Cardiac muscle cell (in vitro differentiated cells and primary cell): ENCODE results near the gene PNMA8A. TPM values are rescaled to one million over a fixed set of nuclear protein-coding genes. Genes with fewer than 3 reads are reported as not detected.

Experiments
- DNase-seq, 2 donors: peaks; one replicate each; pipeline versions ENCODE4 v3.0.0 to v3.0.0-alpha.2; 2010 to 2017; ENCODE audit warnings: low read depth in 1 of 2, low spot score in 1 of 2
- H3K27ac ChIP-seq: fragments of 200-600 bp; sonication (generic); 2 replicates; pipeline ENCODE4 v1.5.1; 2016
- H3K27me3 ChIP-seq: fragments of 200-600 bp; sonication (generic); 2 replicates; pipeline ENCODE4 v1.6.0; 2016; ENCODE audit warnings: control low read depth
- H3K36me3 ChIP-seq: fragments of 200-600 bp; sonication (generic); 2 replicates; pipeline ENCODE4 v1.5.1; 2016; ENCODE audit warnings: control low read depth
- H3K4me1 ChIP-seq: fragments of 200-600 bp; sonication (generic); 2 replicates; pipeline ENCODE4 v1.8.1; 2017; ENCODE audit warnings: low read depth, mild to moderate bottlenecking, mixed run types
- H3K4me3 ChIP-seq: fragments of 200-600 bp; sonication (generic); 2 replicates; pipeline ENCODE4 v1.5.1; 2016; ENCODE audit warnings: mild to moderate bottlenecking
- H3K9me3 ChIP-seq: fragments of 200-600 bp; sonication (generic); 2 replicates; pipeline ENCODE4 v1.5.1; 2017; ENCODE audit warnings: low read depth, mild to moderate bottlenecking, control low read depth
- CTCF ChIP-seq: IDR thresholded peaks from 2 replicates; pipeline ENCODE4 v1.5.1; 2012; ENCODE audit warnings: low read depth, mild to moderate bottlenecking, low read length
- polyA plus RNA-seq: library from polyadenylated mRNA; unstranded; fragments of >200 nt; fragmentation: Nextera tagmentation; extraction: Ambion mirVana; gene quantifications from 2 replicates; pipeline ENCODE4 v1.2.1, GENCODE V29; 2016
- total RNA-seq: library from RNA; depleted of rRNA; stranded (reverse); fragments of >200 nt; gene quantifications from 2 replicates; pipeline ENCODE4 v1.2.3, GENCODE V29; 2016

PNMA8A gene
- total and polyA plus RNA-seq, 2 experiments from 2014 or later: 38.3 to 67.8 TPM

GRCh38 chr19:46422344-46422743 lies 49.0 kb downstream of the PNMA8A start:
- no peaks in the 10 kb centered on the region for H3K27me3 ChIP-seq
- DNase-seq: no peak
- H3K4me1 ChIP-seq: peaks cover 6% of the 10 kb centered on the region
- H3K27ac ChIP-seq: no peak overlapping the region
- TF ChIP-seq CTCF: no peak
- no peaks in the 10 kb centered on the region for H3K36me3 ChIP-seq
- no peaks in the 10 kb centered on the region for H3K9me3 ChIP-seq
- H3K4me3 ChIP-seq: no peak overlapping the region

- DNase-seq: peak in 1 of 2 donors; percentile 32
- no peak for TF ChIP-seq CTCF
- no peak overlapping the region for H3K4me3 ChIP-seq
Measured at GRCh38 chr19:46420056-46420455, 51.3 kb downstream of the PNMA8A start.

More at GRCh38 chr19:46420056-46420455, 51.3 kb downstream of the PNMA8A start:
- no peaks in the 10 kb centered on the region for H3K9me3 ChIP-seq
- no peaks in the 10 kb centered on the region for H3K36me3 ChIP-seq
- no peak overlapping the region for H3K27ac ChIP-seq
- H3K4me1 ChIP-seq: peaks cover 5% of the 10 kb centered on the region
- no peaks in the 10 kb centered on the region for H3K27me3 ChIP-seq

Other genes starting within 250 kb of the PNMA8A start
- not detected in 2 replicates for gene IGFL1, start 241.8 kb downstream of the PNMA8A start, total RNA-seq
- not detected in 2 replicates for gene IGFL1, start 241.8 kb downstream of the PNMA8A start, polyA plus RNA-seq
- 115 and 163 TPM in 2 replicates for gene HIF3A, start 174.5 kb downstream of the PNMA8A start, total RNA-seq
- 122 and 170 TPM in 2 replicates for gene HIF3A, start 174.5 kb downstream of the PNMA8A start, polyA plus RNA-seq
- gene PPP5C, start 124.5 kb downstream of the PNMA8A start, total RNA-seq: 109 and 130 TPM in 2 replicates
- gene PPP5C, start 124.5 kb downstream of the PNMA8A start, polyA plus RNA-seq: 120 and 123 TPM in 2 replicates
- gene CCDC8, start 58.0 kb downstream of the PNMA8A start, total RNA-seq: 91.7 and 127 TPM in 2 replicates
- 74.0 and 92.9 TPM in 2 replicates for gene CCDC8, start 58.0 kb downstream of the PNMA8A start, polyA plus RNA-seq
- gene PNMA8C, start 42.6 kb downstream of the PNMA8A start, total RNA-seq: 0.69 and 0.81 TPM in 2 replicates
- gene PNMA8C, start 42.6 kb downstream of the PNMA8A start, polyA plus RNA-seq: 0.20 TPM in 1 of 2 replicates, not detected in the other
- 8.8 and 13.5 TPM in 2 replicates for gene PNMA8B, start 24.3 kb upstream of the PNMA8A start, total RNA-seq
- gene PNMA8B, start 24.3 kb upstream of the PNMA8A start, polyA plus RNA-seq: 4.1 and 8.8 TPM in 2 replicates
- 414 and 867 TPM in 2 replicates for gene CALM3, start 129.8 kb upstream of the PNMA8A start, total RNA-seq
- gene CALM3, start 129.8 kb upstream of the PNMA8A start, polyA plus RNA-seq: 412 and 576 TPM in 2 replicates
- gene PTGIR, start 153.5 kb upstream of the PNMA8A start, total RNA-seq: 0.12 and 0.35 TPM in 2 replicates
- gene PTGIR, start 153.5 kb upstream of the PNMA8A start, polyA plus RNA-seq: 0.82 TPM in 1 of 2 replicates, not detected in the other
- not detected in 2 replicates for gene GNG8, start 164.6 kb upstream of the PNMA8A start, total RNA-seq
- gene GNG8, start 164.6 kb upstream of the PNMA8A start, polyA plus RNA-seq: 6.8 and 16.2 TPM in 2 replicates
- 115 and 142 TPM in 2 replicates for gene DACT3, start 189.6 kb upstream of the PNMA8A start, total RNA-seq
- gene DACT3, start 189.6 kb upstream of the PNMA8A start, polyA plus RNA-seq: 107 and 153 TPM in 2 replicates
- 16.0 and 24.7 TPM in 2 replicates for gene PRKD2, start 245.6 kb upstream of the PNMA8A start, total RNA-seq
- 25.5 and 53.9 TPM in 2 replicates for gene PRKD2, start 245.6 kb upstream of the PNMA8A start, polyA plus RNA-seq